ENCODE results near the gene ALDH1A1. TPM values are rescaled to one million over a fixed set of nuclear protein-coding genes. Genes with fewer than 3 reads are reported as not detected.

Gene ALDH1A1
- total RNA-seq, 5 donors from 2014 or later (not counting 1 experiment from before 2014, with no cell fraction given): 0.47 to 1.3 (median 0.95) TPM

- Mint-ChIP-seq H3K27me3 (peaks cover 3 to 5% of the 10 kb centered on the region in 2 donors), H3K9me3 (no peaks in the 10 kb centered on the region), H3K4me3 (no peak overlapping the region), H3K27ac (no peak overlapping the region), H3K4me1 (no peaks in the 10 kb centered on the region), H3K36me3 (no peaks in the 10 kb centered on the region)
- WGBS (ENCODE audit: insufficient coverage): no CpG with 5 or more reads among the region's 1 CpG
- no peak for ATAC-seq (replicated peaks in 1 of 4)
- CTCF ChIA-PET: no interaction called here
- H3K9me3 ChIP-seq: no peaks in the 10 kb centered on the region
- no peak for DNase-seq
- POLR2A ChIA-PET: no interaction called here
- H3K27me3 ChIP-seq (replicated peaks in 1 of 2; ENCODE audit: control insufficient read depth in 2 of 2, extremely low read depth in 1 of 2, insufficient read depth in 2 of 2, low read length in 1 of 2): no peaks in the 10 kb centered on the region
- H3K27ac ChIP-seq (ENCODE audit: low read length): no peak overlapping the region
- H3K4me3 ChIP-seq (ENCODE audit: control insufficient read depth in 1 of 2, extremely low read depth in 1 of 2, low read length in 1 of 2): no peak overlapping the region
- H3K4me1 ChIP-seq (ENCODE audit: control insufficient read depth in 1 of 2, extremely low read depth in 1 of 2, insufficient read depth in 2 of 2, low read length in 2 of 2): no peaks in the 10 kb centered on the region
- H3K36me3 ChIP-seq (ENCODE audit: control insufficient read depth in 2 of 2, extremely low read depth in 1 of 2, insufficient read depth in 1 of 2, low read length in 1 of 2): no peaks in the 10 kb centered on the region
These were observed 28.6 kb downstream of the ALDH1A1 start for GRCh38 chr9:72924154-72924790.

- Histone ChIP-seq H3K36me3 (ENCODE audit: control insufficient read depth in 2 of 2, extremely low read depth in 1 of 2, insufficient read depth in 1 of 2, low read length in 1 of 2) (no peaks in the 10 kb centered on the region), H3K4me3 (ENCODE audit: control insufficient read depth in 1 of 2, extremely low read depth in 1 of 2, low read length in 1 of 2) (no peak overlapping the region), H3K27ac (ENCODE audit: low read length) (no peak overlapping the region), H3K27me3 (replicated peaks in 1 of 2; ENCODE audit: control insufficient read depth in 2 of 2, extremely low read depth in 1 of 2, insufficient read depth in 2 of 2, low read length in 1 of 2) (no peaks in the 10 kb centered on the region), H3K9me3 (no peaks in the 10 kb centered on the region), H3K4me1 (ENCODE audit: control insufficient read depth in 1 of 2, extremely low read depth in 1 of 2, insufficient read depth in 2 of 2, low read length in 2 of 2) (no peaks in the 10 kb centered on the region)
- no peaks in the 10 kb centered on the region for H3K9me3 Mint-ChIP-seq
- POLR2A ChIA-PET: no interaction called here
- no peaks in the 10 kb centered on the region for H3K36me3 Mint-ChIP-seq
- H3K27me3 Mint-ChIP-seq: peaks cover 3 to 7% of the 10 kb centered on the region in 2 donors
- H3K4me1 Mint-ChIP-seq: no peaks in the 10 kb centered on the region
- DNase-seq (no peak), ATAC-seq (replicated peaks in 1 of 4) (no peak)
- no peak overlapping the region for H3K27ac Mint-ChIP-seq
- no CpG with 5 or more reads among the region's 1 CpG for WGBS (ENCODE audit: insufficient coverage)
- no peak overlapping the region for H3K4me3 Mint-ChIP-seq
- CTCF ChIA-PET: no interaction called here
These were observed 29.8 kb downstream of the ALDH1A1 start for GRCh38 chr9:72923077-72923476.

- H3K4me3 ChIP-seq (ENCODE audit: control insufficient read depth in 1 of 2, extremely low read depth in 1 of 2, low read length in 1 of 2): no peak overlapping the region
- no peak overlapping the region for H3K27ac Mint-ChIP-seq
These were observed 30.8 kb downstream of the ALDH1A1 start for GRCh38 chr9:72921888-72922654.

GRCh38 chr9:72919246-72919945, 33.5 kb downstream of the ALDH1A1 start:
- Histone ChIP-seq H3K27ac (ENCODE audit: low read length) (no peak overlapping the region), H3K4me1 (ENCODE audit: control insufficient read depth in 1 of 2, extremely low read depth in 1 of 2, insufficient read depth in 2 of 2, low read length in 2 of 2) (no peaks in the 10 kb centered on the region), H3K36me3 (ENCODE audit: control insufficient read depth in 2 of 2, extremely low read depth in 1 of 2, insufficient read depth in 1 of 2, low read length in 1 of 2) (no peaks in the 10 kb centered on the region), H3K27me3 (replicated peaks in 1 of 2; ENCODE audit: control insufficient read depth in 2 of 2, extremely low read depth in 1 of 2, insufficient read depth in 2 of 2, low read length in 1 of 2) (no peaks in the 10 kb centered on the region), H3K4me3 (ENCODE audit: control insufficient read depth in 1 of 2, extremely low read depth in 1 of 2, low read length in 1 of 2) (no peak overlapping the region), H3K9me3 (no peaks in the 10 kb centered on the region)
- WGBS (ENCODE audit: insufficient coverage): no CpG with 5 or more reads among the region's 4 CpGs
- Mint-ChIP-seq H3K9me3 (no peaks in the 10 kb centered on the region), H3K4me3 (no peak overlapping the region), H3K36me3 (no peaks in the 10 kb centered on the region), H3K27me3 (peaks cover 3 to 7% of the 10 kb centered on the region in 2 donors), H3K4me1 (no peaks in the 10 kb centered on the region), H3K27ac (no peak overlapping the region)
- ATAC-seq (replicated peaks in 1 of 4) (no peak), DNase-seq (no peak)
- ChIA-PET POLR2A (no interaction called here), CTCF (no interaction called here)

More at GRCh38 chr9:72921888-72922654, 30.8 kb downstream of the ALDH1A1 start:
- Histone ChIP-seq H3K27me3 (replicated peaks in 1 of 2; ENCODE audit: control insufficient read depth in 2 of 2, extremely low read depth in 1 of 2, insufficient read depth in 2 of 2, low read length in 1 of 2) (no peaks in the 10 kb centered on the region), H3K4me1 (ENCODE audit: control insufficient read depth in 1 of 2, extremely low read depth in 1 of 2, insufficient read depth in 2 of 2, low read length in 2 of 2) (no peaks in the 10 kb centered on the region), H3K36me3 (ENCODE audit: control insufficient read depth in 2 of 2, extremely low read depth in 1 of 2, insufficient read depth in 1 of 2, low read length in 1 of 2) (no peaks in the 10 kb centered on the region), H3K27ac (ENCODE audit: low read length) (no peak overlapping the region), H3K9me3 (no peaks in the 10 kb centered on the region)
- Mint-ChIP-seq H3K27me3 (peaks cover 3 to 7% of the 10 kb centered on the region in 2 donors), H3K4me1 (no peaks in the 10 kb centered on the region), H3K36me3 (no peaks in the 10 kb centered on the region), H3K9me3 (no peaks in the 10 kb centered on the region), H3K4me3 (no peak overlapping the region)
- WGBS (ENCODE audit: insufficient coverage): 64% methylated on average over 2 of the region's 5 CpGs
- POLR2A ChIA-PET: no interaction called here
- CTCF ChIA-PET: no interaction called here
- no peak for DNase-seq
- no peak for ATAC-seq (replicated peaks in 1 of 4)

GRCh38 chr9:72917892-72918509, 34.9 kb downstream of the ALDH1A1 start:
- H3K9me3 ChIP-seq: no peaks in the 10 kb centered on the region
- H3K27ac Mint-ChIP-seq: no peak overlapping the region
- ATAC-seq (replicated peaks in 1 of 4) (no peak), DNase-seq (no peak)
- POLR2A ChIA-PET: interaction anchor here in 1 of 2 donors (0.6 kb wide), 1 partner anchor 134 kb away, joined by 3 read pairs; no protein-coding TSS in a partner anchor
- H3K27me3 ChIP-seq (replicated peaks in 1 of 2; ENCODE audit: control insufficient read depth in 2 of 2, extremely low read depth in 1 of 2, insufficient read depth in 2 of 2, low read length in 1 of 2): no peaks in the 10 kb centered on the region
- no peaks in the 10 kb centered on the region for H3K9me3 Mint-ChIP-seq
- peaks cover 3 to 7% of the 10 kb centered on the region in 2 donors for H3K27me3 Mint-ChIP-seq
- no peak overlapping the region for H3K27ac ChIP-seq (ENCODE audit: low read length)
- no peaks in the 10 kb centered on the region for H3K36me3 Mint-ChIP-seq
- no peaks in the 10 kb centered on the region for H3K36me3 ChIP-seq (ENCODE audit: control insufficient read depth in 2 of 2, extremely low read depth in 1 of 2, insufficient read depth in 1 of 2, low read length in 1 of 2)
- H3K4me1 Mint-ChIP-seq: no peaks in the 10 kb centered on the region
- CTCF ChIA-PET: no interaction called here
- H3K4me1 ChIP-seq (ENCODE audit: control insufficient read depth in 1 of 2, extremely low read depth in 1 of 2, insufficient read depth in 2 of 2, low read length in 2 of 2): no peaks in the 10 kb centered on the region
- no peak overlapping the region for H3K4me3 ChIP-seq (ENCODE audit: control insufficient read depth in 1 of 2, extremely low read depth in 1 of 2, low read length in 1 of 2)
- WGBS (ENCODE audit: insufficient coverage): no CpG with 5 or more reads among the region's 1 CpG
- H3K4me3 Mint-ChIP-seq: no peak overlapping the region

GRCh38 chr9:72915659-72916058, 37.2 kb downstream of the ALDH1A1 start:
- H3K27me3 ChIP-seq (replicated peaks in 1 of 2; ENCODE audit: control insufficient read depth in 2 of 2, extremely low read depth in 1 of 2, insufficient read depth in 2 of 2, low read length in 1 of 2): no peaks in the 10 kb centered on the region
- peaks cover 0 to 3% of the 10 kb centered on the region in 2 donors for H3K27me3 Mint-ChIP-seq
- no peak overlapping the region for H3K4me3 ChIP-seq (ENCODE audit: control insufficient read depth in 1 of 2, extremely low read depth in 1 of 2, low read length in 1 of 2)
- 80% methylated on average over 3 of the region's 5 CpGs for WGBS (ENCODE audit: insufficient coverage)
- ChIA-PET CTCF (no interaction called here), POLR2A (no interaction called here)
- no peaks in the 10 kb centered on the region for H3K4me1 ChIP-seq (ENCODE audit: control insufficient read depth in 1 of 2, extremely low read depth in 1 of 2, insufficient read depth in 2 of 2, low read length in 2 of 2)
- H3K36me3 Mint-ChIP-seq: no peaks in the 10 kb centered on the region
- no peaks in the 10 kb centered on the region for H3K4me1 Mint-ChIP-seq
- H3K9me3 Mint-ChIP-seq: no peaks in the 10 kb centered on the region
- no peak overlapping the region for H3K27ac Mint-ChIP-seq
- no peaks in the 10 kb centered on the region for H3K9me3 ChIP-seq
- H3K27ac ChIP-seq (ENCODE audit: low read length): no peak overlapping the region
- H3K36me3 ChIP-seq (ENCODE audit: control insufficient read depth in 2 of 2, extremely low read depth in 1 of 2, insufficient read depth in 1 of 2, low read length in 1 of 2): no peaks in the 10 kb centered on the region
- DNase-seq (no peak), ATAC-seq (replicated peaks in 1 of 4) (no peak)
- H3K4me3 Mint-ChIP-seq: no peak overlapping the region

All from T-cell (primary cell).